Measurements from ENCODE around the gene SHROOM4. TPM values are rescaled to one million over a fixed set of nuclear protein-coding genes. Genes with fewer than 3 reads are reported as not detected.

SHROOM4 gene
- total and polyA plus RNA-seq, 9 of the 15 experiments (the other 6 are each of a cell fraction or from before 2014, with no cell fraction given) = not detected

GRCh38 chrX:50638123-50638522 lies 175.9 kb downstream of the SHROOM4 start (continued):
- TF ChIP-seq POLR2G (IDR thresholded peaks at IDR 0.05; ENCODE audit: low read depth, low read length) (no peak), YY1 (IDR thresholded peaks at IDR 0.05; ENCODE audit: borderline replicate concordance in 1 of 3, control insufficient read depth in 1 of 3, extremely low read depth in 1 of 3, insufficient read depth in 3 of 3, insufficient read length in 1 of 3, insufficient replicate concordance in 2 of 3, low read depth in 1 of 3, low read length in 2 of 3) (no peak), RBM15 (IDR thresholded peaks at IDR 0.05; ENCODE audit: insufficient read depth, low read length) (no peak), ZFP1 (CRISPR knock-in tag; IDR thresholded peaks at IDR 0.05) (no peak), PHF21A (IDR thresholded peaks at IDR 0.05; ENCODE audit: borderline replicate concordance, low read depth) (no peak)

GRCh38 chrX:50635817-50636365 lies 178.1 kb downstream of the SHROOM4 start:
- Histone ChIP-seq H3K4me2 (ENCODE audit: insufficient read depth, low read length) (no peak overlapping the region), H3K79me2 (ENCODE audit: control insufficient read depth, insufficient read depth, low read length) (no peaks in the 10 kb centered on the region), H3K27me3 (ENCODE audit: control insufficient read depth in 2 of 2, insufficient read depth in 2 of 2, low read length in 2 of 2) (no peaks in the 10 kb centered on the region), H2AFZ (ENCODE audit: low read depth, low read length) (no peak overlapping the region), H3K9me1 (ENCODE audit: control insufficient read depth, insufficient read depth, low read length) (no peaks in the 10 kb centered on the region), H3K4me1 (replicated peaks in 1 of 2; ENCODE audit: control insufficient read depth in 2 of 2, insufficient read depth in 2 of 2, low read length in 2 of 2) (no peaks in the 10 kb centered on the region), H4K20me1 (replicated peaks; ENCODE audit: control insufficient read depth, insufficient read depth, low read length) (no peaks in the 10 kb centered on the region), H3K27ac (ENCODE audit: extremely low read depth, low read depth, low read length) (no peak overlapping the region), H3K9me3 (replicated peaks; ENCODE audit: control insufficient read depth, insufficient read depth, low read depth, low read length) (no peaks in the 10 kb centered on the region), H3K9ac (ENCODE audit: insufficient read depth in 1 of 2, low read depth in 2 of 2, low read length in 2 of 2) (no peak overlapping the region), H3K36me3 (ENCODE audit: control insufficient read depth, insufficient read depth, low read length) (no peaks in the 10 kb centered on the region), H3K4me3 (no peak overlapping the region)
- TF ChIP-seq SMAD4 (CRISPR knock-in tag; conservative IDR thresholded peaks at IDR 0.05) (no peak), BCLAF1 (IDR thresholded peaks at IDR 0.05; ENCODE audit: borderline replicate concordance in 1 of 2, control insufficient read depth in 1 of 2, low read depth in 2 of 2, low read length in 1 of 2) (no peak), ZNF280B (CRISPR knock-in tag; IDR thresholded peaks at IDR 0.05) (no peak)
- in situ Hi-C loops (cut with MboI) = no loop called here
- ChIA-PET POLR2A (no interaction called here), CTCF (ENCODE audit: low intra/inter-chr PET ratio) (no interaction called here)
- WGBS (ENCODE audit: insufficient coverage, low coverage, missing lambda C conversion rate) = 0% methylated on average over 3 of the region's 4 CpGs
- intact Hi-C loops (cut with micrococcal nuclease) = no loop called here
- no TSS peak for BruUV-seq (replicated peaks)
- ATAC-seq (no peak), DNase-seq (ENCODE audit: extremely low read depth in 1 of 4, low spot score in 3 of 4) (no peak), FAIRE-seq (no peak)

All from K562 (cell line).